ENCODE measurements around the gene HSD17B1.
A peak's percentile ranks its signal among the peaks of the same experiment; 100 is the strongest.

The HSD17B1 gene

GRCh38 chr17:42563950-42564349 is 11.2 kb downstream of the HSD17B1 start:
- Histone ChIP-seq H3K9me3 (ENCODE audit: insufficient read depth, low read length) (no peaks in the 10 kb centered on the region), H3K9me2 (replicated peaks; ENCODE audit: insufficient read depth, low read length) (no peaks in the 10 kb centered on the region), H2AFZ (ENCODE audit: low read depth, low read length, severe bottlenecking) (no peak overlapping the region), H3F3A (ENCODE audit: insufficient read depth) (peaks cover 5% of the 10 kb centered on the region; the same call in 1 of the 2 replicates), H3K4me3 (ENCODE audit: insufficient read depth, low read length, poor library complexity, severe bottlenecking) (no peak overlapping the region), H4K20me1 (ENCODE audit: low read depth, low read length) (no peaks in the 10 kb centered on the region), H3K36me3 (ENCODE audit: low read length) (no peaks in the 10 kb centered on the region), H3K27me3 (ENCODE audit: low read length) (no peaks in the 10 kb centered on the region), H3K9ac (ENCODE audit: low read length) (0 out of 2 replicates have a peak overlapping the region, but pooled peaks have one; percentile 85), H3K79me2 (ENCODE audit: insufficient read depth, low read length) (peaks cover 41% of the 10 kb centered on the region), H3K27ac (ENCODE audit: low read depth, low read length) (no peak overlapping the region), H3K4me2 (ENCODE audit: low read depth, low read length, poor library complexity, severe bottlenecking) (peak overlapping the region; percentile 80)
- TF ChIP-seq EZH2phosphoT487 (conservative IDR thresholded peaks at IDR 0.05; ENCODE audit: low read length) (no peak), CTCF (IDR thresholded peaks at IDR 0.05; ENCODE audit: insufficient read depth, low read length, poor library complexity, severe bottlenecking) (no peak)

GRCh38 chr17:42564815-42565522 is 12.2 kb downstream of the HSD17B1 start:
- Histone ChIP-seq H3K79me2 (ENCODE audit: insufficient read depth, low read length) (peaks cover 41% of the 10 kb centered on the region), H3F3A (ENCODE audit: insufficient read depth) (peaks cover 5% of the 10 kb centered on the region; the same call in 1 of the 2 replicates)

GRCh38 chr17:42565523-42566214 is 12.9 kb downstream of the HSD17B1 start:
- Histone ChIP-seq H3F3A (ENCODE audit: insufficient read depth) (peaks cover 5% of the 10 kb centered on the region; the same call in 1 of the 2 replicates), H3K36me3 (ENCODE audit: low read length) (no peaks in the 10 kb centered on the region), H3K27me3 (ENCODE audit: low read length) (no peaks in the 10 kb centered on the region), H3K9me3 (ENCODE audit: insufficient read depth, low read length) (no peaks in the 10 kb centered on the region), H4K20me1 (ENCODE audit: low read depth, low read length) (no peaks in the 10 kb centered on the region), H3K9ac (ENCODE audit: low read length) (no peak overlapping the region), H3K79me2 (ENCODE audit: insufficient read depth, low read length) (peaks cover 41% of the 10 kb centered on the region), H3K9me2 (replicated peaks; ENCODE audit: insufficient read depth, low read length) (no peaks in the 10 kb centered on the region), H3K4me2 (ENCODE audit: low read depth, low read length, poor library complexity, severe bottlenecking) (no peak overlapping the region), H3K4me3 (ENCODE audit: insufficient read depth, low read length, poor library complexity, severe bottlenecking) (no peak overlapping the region), H3K27ac (ENCODE audit: low read depth, low read length) (peak overlapping the region; percentile 25; the same call in 1 of the 2 replicates), H2AFZ (ENCODE audit: low read depth, low read length, severe bottlenecking) (no peak overlapping the region)
- no peak for TF ChIP-seq CTCF (IDR thresholded peaks at IDR 0.05; ENCODE audit: insufficient read depth, low read length, poor library complexity, severe bottlenecking)

More at GRCh38 chr17:42564815-42565522, 12.2 kb downstream of the HSD17B1 start:
- no peaks in the 10 kb centered on the region for H4K20me1 ChIP-seq (ENCODE audit: low read depth, low read length)
- no peak overlapping the region for H2AFZ ChIP-seq (ENCODE audit: low read depth, low read length, severe bottlenecking)
- no peak overlapping the region for H3K27ac ChIP-seq (ENCODE audit: low read depth, low read length)
- no peaks in the 10 kb centered on the region for H3K9me2 ChIP-seq (replicated peaks; ENCODE audit: insufficient read depth, low read length)
- no peaks in the 10 kb centered on the region for H3K36me3 ChIP-seq (ENCODE audit: low read length)
- H3K27me3 ChIP-seq (ENCODE audit: low read length): no peaks in the 10 kb centered on the region
- TF ChIP-seq CTCF (IDR thresholded peaks at IDR 0.05; ENCODE audit: insufficient read depth, low read length, poor library complexity, severe bottlenecking) (no peak), EZH2phosphoT487 (conservative IDR thresholded peaks at IDR 0.05; ENCODE audit: low read length) (no peak)
- H3K4me3 ChIP-seq (ENCODE audit: insufficient read depth, low read length, poor library complexity, severe bottlenecking): no peak overlapping the region
- H3K4me2 ChIP-seq (ENCODE audit: low read depth, low read length, poor library complexity, severe bottlenecking): no peak overlapping the region
- H3K9ac ChIP-seq (ENCODE audit: low read length): no peak overlapping the region
- no peaks in the 10 kb centered on the region for H3K9me3 ChIP-seq (ENCODE audit: insufficient read depth, low read length)
